Measurements from ENCODE around the gene PDZK1IP1. TPM values are rescaled to one million over a fixed set of nuclear protein-coding genes. Genes with fewer than 3 reads are reported as not detected.

PDZK1IP1 gene
- total RNA-seq, 1 donor from 2014 or later: not detected

- H3K27me3 Mint-ChIP-seq (ENCODE audit: unreplicated experiment): peaks cover 41% of the 10 kb centered on the region
- H3K4me1 Mint-ChIP-seq (ENCODE audit: low read depth, unreplicated experiment): peaks cover 5% of the 10 kb centered on the region
- no peaks in the 10 kb centered on the region for H3K36me3 Mint-ChIP-seq (ENCODE audit: unreplicated experiment)
- no peak for TF ChIP-seq CTCF (IDR thresholded peaks at IDR 0.05; ENCODE audit: partially characterized antibody, unreplicated experiment)
- no peak for DNase-seq
- H3K27ac Mint-ChIP-seq (ENCODE audit: unreplicated experiment): no peak overlapping the region
- peak overlapping the region; percentile 76 for H3K4me3 Mint-ChIP-seq (ENCODE audit: unreplicated experiment)
- peaks cover 5% of the 10 kb centered on the region for H3K9me3 Mint-ChIP-seq (ENCODE audit: unreplicated experiment)
Measured at GRCh38 chr1:47226121-47226838, 36.4 kb upstream of the PDZK1IP1 start.

DNA sequence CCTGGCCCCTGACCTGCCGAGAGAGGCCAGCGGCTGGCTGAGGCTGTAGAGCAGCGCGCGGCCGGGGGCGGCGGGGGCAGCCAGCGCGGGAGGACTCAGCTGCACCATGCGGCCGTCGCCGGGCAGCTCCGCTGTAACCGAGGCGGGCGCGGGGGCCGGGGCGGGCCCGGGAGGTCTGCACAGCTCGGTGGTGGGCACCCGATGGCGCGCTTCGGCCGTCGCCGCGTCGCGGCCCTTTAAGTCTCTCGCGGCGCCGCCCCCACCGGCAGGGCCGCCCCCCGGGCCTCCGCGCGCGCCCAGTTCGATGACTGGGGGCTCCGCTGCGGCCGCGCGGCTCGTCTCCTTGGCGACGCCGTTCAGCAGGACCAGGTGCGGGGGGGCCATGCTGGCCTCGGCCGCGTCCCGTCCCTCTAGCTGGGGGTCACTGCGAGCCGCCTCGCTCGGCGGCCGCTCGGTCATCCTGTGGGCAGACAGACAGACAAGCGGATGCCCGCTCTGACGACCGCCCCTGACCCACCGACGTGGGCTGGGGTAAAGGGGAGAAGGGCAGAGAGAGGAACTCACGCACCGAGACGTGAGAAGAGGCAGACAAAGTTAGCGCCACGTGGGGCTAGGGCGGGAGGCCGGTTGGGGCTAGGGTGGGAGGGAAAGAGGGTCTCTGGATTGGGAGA, 35.7 kb upstream of the PDZK1IP1 start:
- no peak for TF ChIP-seq CTCF (IDR thresholded peaks at IDR 0.05; ENCODE audit: partially characterized antibody, unreplicated experiment)
- H3K9me3 Mint-ChIP-seq (ENCODE audit: unreplicated experiment): peaks cover 5% of the 10 kb centered on the region
- peaks cover 46% of the 10 kb centered on the region for H3K27me3 Mint-ChIP-seq (ENCODE audit: unreplicated experiment)
- peak overlapping the region; percentile 76 for H3K4me3 Mint-ChIP-seq (ENCODE audit: unreplicated experiment)
- no peak for DNase-seq
- peaks cover 4% of the 10 kb centered on the region for H3K36me3 Mint-ChIP-seq (ENCODE audit: unreplicated experiment)
- H3K27ac Mint-ChIP-seq (ENCODE audit: unreplicated experiment): no peak overlapping the region
- peaks cover 4% of the 10 kb centered on the region for H3K4me1 Mint-ChIP-seq (ENCODE audit: low read depth, unreplicated experiment)

DNA sequence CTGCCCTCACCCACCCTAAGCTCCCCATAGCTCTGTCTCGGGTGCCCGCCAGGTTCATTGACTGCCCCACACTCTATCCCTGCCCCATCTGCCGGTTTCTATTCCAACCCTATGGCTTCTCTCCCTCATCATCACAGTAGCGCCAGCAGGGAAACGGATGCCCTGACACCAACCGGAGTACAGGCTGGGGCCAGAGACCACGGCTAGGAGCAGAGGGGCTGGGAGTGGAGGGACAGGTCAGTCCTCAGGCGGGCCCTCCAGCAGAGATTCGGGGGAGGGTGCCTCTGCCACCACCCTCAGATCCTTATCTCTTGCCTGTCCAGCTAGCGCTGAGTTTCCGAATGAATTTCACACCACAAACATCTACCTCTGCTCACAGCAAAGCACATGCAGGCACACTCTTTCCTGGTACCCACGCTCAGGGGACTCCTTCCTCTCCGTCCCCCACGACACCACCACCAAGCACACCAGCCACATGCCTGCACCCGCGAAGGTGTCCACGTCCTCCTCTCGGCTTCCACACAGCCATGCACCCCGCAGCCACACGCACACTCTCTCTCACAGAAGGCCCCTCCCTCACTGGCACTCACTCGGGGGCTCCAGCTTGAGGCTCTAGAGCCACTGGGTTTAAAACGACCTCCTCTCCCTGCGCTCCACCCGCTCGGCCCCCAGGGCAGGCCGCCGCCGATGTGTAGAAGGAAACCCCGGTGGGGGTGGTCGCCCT, 35.0 kb upstream of the PDZK1IP1 start:
- no peak overlapping the region for H3K4me3 Mint-ChIP-seq (ENCODE audit: unreplicated experiment)
- peaks cover 3% of the 10 kb centered on the region for H3K4me1 Mint-ChIP-seq (ENCODE audit: low read depth, unreplicated experiment)
- H3K27ac Mint-ChIP-seq (ENCODE audit: unreplicated experiment): no peak overlapping the region
- TF ChIP-seq CTCF (IDR thresholded peaks at IDR 0.05; ENCODE audit: partially characterized antibody, unreplicated experiment): no peak
- peaks cover under 1% of the 10 kb centered on the region for H3K9me3 Mint-ChIP-seq (ENCODE audit: unreplicated experiment)
- H3K27me3 Mint-ChIP-seq (ENCODE audit: unreplicated experiment): peaks cover 43% of the 10 kb centered on the region
- H3K36me3 Mint-ChIP-seq (ENCODE audit: unreplicated experiment): peaks cover 10% of the 10 kb centered on the region
- no peak for DNase-seq

DNA sequence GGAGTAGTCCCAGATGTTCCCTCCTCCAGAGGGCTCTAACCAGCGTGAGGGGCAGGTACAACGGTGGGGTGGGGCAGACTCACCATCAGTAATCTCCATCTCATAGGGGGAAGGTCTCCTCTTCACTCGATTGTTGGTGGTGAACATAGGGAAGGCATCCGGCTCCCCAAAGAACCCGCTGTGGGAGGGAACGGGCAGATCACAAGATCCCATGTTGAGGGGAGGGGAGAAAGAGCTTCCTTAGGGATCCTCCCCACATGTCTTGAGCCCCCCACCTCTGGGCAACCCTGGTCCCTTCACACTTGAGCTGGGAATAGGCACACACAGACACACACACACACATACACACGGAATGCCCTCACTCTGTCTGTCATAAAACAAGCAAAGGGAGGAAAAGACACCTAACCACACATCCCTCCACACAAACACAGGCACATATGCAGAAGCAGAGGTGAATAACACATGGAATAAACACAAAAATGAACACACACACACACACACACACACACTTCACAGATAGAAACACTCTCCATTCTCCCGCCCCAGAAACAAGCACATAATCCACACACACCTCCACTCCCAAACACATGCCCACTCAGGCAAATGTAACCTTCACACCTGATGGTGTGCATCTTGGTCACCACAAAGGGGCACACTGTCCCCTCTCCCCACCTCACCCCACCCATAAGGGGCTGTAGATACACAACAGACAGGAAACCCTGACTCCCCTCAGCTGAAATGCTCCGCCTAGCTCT, 34.3 kb upstream of the PDZK1IP1 start:
- Mint-ChIP-seq H3K9me3 (ENCODE audit: unreplicated experiment) (no peaks in the 10 kb centered on the region), H3K4me3 (ENCODE audit: unreplicated experiment) (no peak overlapping the region), H3K4me1 (ENCODE audit: low read depth, unreplicated experiment) (peaks cover 2% of the 10 kb centered on the region), H3K27ac (ENCODE audit: unreplicated experiment) (no peak overlapping the region), H3K27me3 (ENCODE audit: unreplicated experiment) (peaks cover 36% of the 10 kb centered on the region), H3K36me3 (ENCODE audit: unreplicated experiment) (peaks cover 10% of the 10 kb centered on the region)
- TF ChIP-seq CTCF (IDR thresholded peaks at IDR 0.05; ENCODE audit: partially characterized antibody, unreplicated experiment): no peak
- DNase-seq: no peak

All from glutamatergic neuron (in vitro differentiated cells).